NCI-H2081 (cell line): ENCODE data around the gene CEMIP2.
"Not testable (repeated sequence)": the region's sequence is repeated elsewhere in the genome, so short reads cannot be mapped to it uniquely, and the experiment has no call there.

Experiments
- DNase-seq, 2 experiments: peaks; one replicate each; lab custom pipeline; 2025; lab: John Stamatoyannopoulos, UW

Gene CEMIP2

GRCh38 chr9:71678999-71679398, 89.3 kb downstream of the CEMIP2 start:
- no peak for DNase-seq

- no peak for DNase-seq
These were observed 91.1 kb downstream of the CEMIP2 start for GRCh38 chr9:71677209-71677608.

GRCh38 chr9:71676460-71676859, 91.9 kb downstream of the CEMIP2 start:
- no peak for DNase-seq

- DNase-seq, result no peak
These were observed 92.5 kb downstream of the CEMIP2 start for GRCh38 chr9:71675857-71676165.

GRCh38 chr9:71675105-71675856, 93.0 kb downstream of the CEMIP2 start:
- DNase-seq, result no peak

- DNase-seq, result no peak
These were observed 95.7 kb downstream of the CEMIP2 start for GRCh38 chr9:71672573-71672972.

- no peak for DNase-seq
These were observed 97.0 kb downstream of the CEMIP2 start for GRCh38 chr9:71671289-71671688.

- DNase-seq, result no peak
These were observed 98.2 kb downstream of the CEMIP2 start for GRCh38 chr9:71670121-71670520.

- DNase-seq, result no peak
These were observed 98.9 kb downstream of the CEMIP2 start for GRCh38 chr9:71669284-71669995.

GRCh38 chr9:71668717-71669116, 99.6 kb downstream of the CEMIP2 start:
- no peak for DNase-seq

- DNase-seq, result no peak
These were observed 103.1 kb downstream of the CEMIP2 start for GRCh38 chr9:71665247-71665646.

- DNase-seq, result no peak
These were observed 103.7 kb downstream of the CEMIP2 start for GRCh38 chr9:71664566-71664965.

- DNase-seq, result no peak
These were observed 104.3 kb downstream of the CEMIP2 start for GRCh38 chr9:71663931-71664459.

GRCh38 chr9:71663216-71663615, 105.1 kb downstream of the CEMIP2 start:
- no peak for DNase-seq

- DNase-seq, result no peak
These were observed 106.2 kb downstream of the CEMIP2 start for GRCh38 chr9:71662082-71662481.

GRCh38 chr9:71657276-71657675, 111.0 kb downstream of the CEMIP2 start:
- DNase-seq, result not testable (repeated sequence)

- no peak for DNase-seq
These were observed 111.8 kb downstream of the CEMIP2 start for GRCh38 chr9:71656496-71656895.

- no peak for DNase-seq
These were observed 112.5 kb downstream of the CEMIP2 start for GRCh38 chr9:71655778-71656177.

- DNase-seq, result no peak
These were observed 113.2 kb downstream of the CEMIP2 start for GRCh38 chr9:71655141-71655540.

- DNase-seq, result no peak
These were observed 115.8 kb downstream of the CEMIP2 start for GRCh38 chr9:71652480-71652879.

- no peak for DNase-seq
These were observed 119.9 kb downstream of the CEMIP2 start for GRCh38 chr9:71648453-71648852.

- DNase-seq, result no peak
These were observed 121.2 kb downstream of the CEMIP2 start for GRCh38 chr9:71647094-71647591.

GRCh38 chr9:71646131-71646530, 122.2 kb downstream of the CEMIP2 start:
- DNase-seq, result no peak
